Measurements from ENCODE around the gene CD72. TPM values are rescaled to one million over a fixed set of nuclear protein-coding genes. Genes with fewer than 3 reads are reported as not detected.
"Not testable (repeated sequence)": the region's sequence is repeated elsewhere in the genome, so short reads cannot be mapped to it uniquely, and the experiment has no call there.

CD72 gene
- total RNA-seq, 1 experiment from 2014 or later = 0.15 TPM

- BruUV-seq (replicated peaks); DNase-seq; H3K79me2 ChIP-seq (ENCODE audit: low read length); H3K4me1 ChIP-seq (ENCODE audit: insufficient read depth, low read length); H3K36me3 ChIP-seq (ENCODE audit: low read depth, low read length); POLR2A ChIA-PET (ENCODE audit: unreplicated experiment); H3K4me3 ChIP-seq (ENCODE audit: low read length); H3F3A ChIP-seq (ENCODE audit: low read length, unreplicated experiment); H3K9ac ChIP-seq (ENCODE audit: low read length); ATAC-seq; H3K9me2 ChIP-seq (replicated peaks; ENCODE audit: low read length); CTCF ChIA-PET; H3K27ac ChIP-seq (ENCODE audit: low read length); H3K4me2 ChIP-seq (ENCODE audit: low read length); H4K20me1 ChIP-seq (ENCODE audit: low read length); H3K9me3 ChIP-seq (ENCODE audit: low read length); H2AFZ ChIP-seq (ENCODE audit: low read length); H3K27me3 ChIP-seq (ENCODE audit: low read length); intact Hi-C loops (cut with micrococcal nuclease): not testable (repeated sequence)
Observed at GRCh38 chr9:35638751-35639150, 20.5 kb upstream of the CD72 start.

- H3F3A ChIP-seq (ENCODE audit: low read length, unreplicated experiment); DNase-seq; H3K9me3 ChIP-seq (ENCODE audit: low read length); H2AFZ ChIP-seq (ENCODE audit: low read length); CTCF ChIA-PET; H3K36me3 ChIP-seq (ENCODE audit: low read depth, low read length); BruUV-seq (replicated peaks); H3K79me2 ChIP-seq (ENCODE audit: low read length); H3K4me2 ChIP-seq (ENCODE audit: low read length); ATAC-seq; H3K4me3 ChIP-seq (ENCODE audit: low read length); H3K4me1 ChIP-seq (ENCODE audit: insufficient read depth, low read length); POLR2A ChIA-PET (ENCODE audit: unreplicated experiment); intact Hi-C loops (cut with micrococcal nuclease); H3K9ac ChIP-seq (ENCODE audit: low read length); H4K20me1 ChIP-seq (ENCODE audit: low read length); H3K27ac ChIP-seq (ENCODE audit: low read length); H3K9me2 ChIP-seq (replicated peaks; ENCODE audit: low read length); H3K27me3 ChIP-seq (ENCODE audit: low read length): not testable (repeated sequence)
Observed at GRCh38 chr9:35637427-35637955, 19.3 kb upstream of the CD72 start.

DNA sequence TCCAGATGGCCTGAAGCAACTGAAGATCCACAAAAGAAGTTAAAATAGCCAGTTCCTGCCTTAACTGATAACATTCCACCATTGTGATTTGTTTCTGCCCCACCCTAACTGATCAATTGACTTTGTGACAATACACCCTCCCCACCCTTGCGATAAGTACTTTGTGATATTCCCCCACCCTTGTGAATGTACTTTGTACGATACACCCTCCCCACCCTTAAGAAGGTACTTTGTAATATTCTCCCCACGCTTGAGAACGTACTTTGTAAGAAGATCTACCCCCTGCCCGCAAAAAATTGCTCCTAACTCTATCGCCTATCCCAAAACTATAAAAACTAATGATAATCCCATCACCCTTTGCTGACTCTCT is 18.6 kb upstream of the CD72 start:
- DNase-seq; intact Hi-C loops (cut with micrococcal nuclease); H3K79me2 ChIP-seq (ENCODE audit: low read length); BruUV-seq (replicated peaks); POLR2A ChIA-PET (ENCODE audit: unreplicated experiment); H3K4me1 ChIP-seq (ENCODE audit: insufficient read depth, low read length); H3K27ac ChIP-seq (ENCODE audit: low read length); H3K27me3 ChIP-seq (ENCODE audit: low read length); ATAC-seq; H3K9ac ChIP-seq (ENCODE audit: low read length); H3K36me3 ChIP-seq (ENCODE audit: low read depth, low read length); CTCF ChIA-PET; H2AFZ ChIP-seq (ENCODE audit: low read length); H3K9me2 ChIP-seq (replicated peaks; ENCODE audit: low read length); H3F3A ChIP-seq (ENCODE audit: low read length, unreplicated experiment); H3K4me2 ChIP-seq (ENCODE audit: low read length); H3K9me3 ChIP-seq (ENCODE audit: low read length); H4K20me1 ChIP-seq (ENCODE audit: low read length); H3K4me3 ChIP-seq (ENCODE audit: low read length): not testable (repeated sequence)

GRCh38 chr9:35636135-35636876 is 18.1 kb upstream of the CD72 start:
- H3K27ac ChIP-seq (ENCODE audit: low read length) = no peak overlapping the region
- H2AFZ ChIP-seq (ENCODE audit: low read length) = no peak overlapping the region
- no peaks in the 10 kb centered on the region for H3K4me1 ChIP-seq (ENCODE audit: insufficient read depth, low read length)
- no peak overlapping the region for H3K4me3 ChIP-seq (ENCODE audit: low read length)
- H3F3A ChIP-seq (ENCODE audit: low read length, unreplicated experiment) = no peaks in the 10 kb centered on the region
- ChIA-PET CTCF (no interaction called here), POLR2A (ENCODE audit: unreplicated experiment) (no interaction called here)
- ATAC-seq = no peak
- no peak overlapping the region for H3K4me2 ChIP-seq (ENCODE audit: low read length)
- DNase-seq = no peak
- TF ChIP-seq EZH2 (IDR thresholded peaks at IDR 0.05; ENCODE audit: low read length, unreplicated experiment) = no peak
- TF ChIP-seq CTCF (conservative IDR thresholded peaks at IDR 0.05; ENCODE audit: low read depth, low read length) = no peak
- TF ChIP-seq EZH2phosphoT487 (IDR thresholded peaks at IDR 0.05; ENCODE audit: borderline replicate concordance, low read length) = no peak
- H4K20me1 ChIP-seq (ENCODE audit: low read length) = no peaks in the 10 kb centered on the region
- no TSS peak for BruUV-seq (replicated peaks)
- H3K9me2 ChIP-seq (replicated peaks; ENCODE audit: low read length) = no peaks in the 10 kb centered on the region
- intact Hi-C loops (cut with micrococcal nuclease) = no loop called here
- H3K9ac ChIP-seq (ENCODE audit: low read length) = no peak overlapping the region
- H3K79me2 ChIP-seq (ENCODE audit: low read length) = no peaks in the 10 kb centered on the region
- no peaks in the 10 kb centered on the region for H3K9me3 ChIP-seq (ENCODE audit: low read length)
- no peaks in the 10 kb centered on the region for H3K36me3 ChIP-seq (ENCODE audit: low read depth, low read length)
- H3K27me3 ChIP-seq (ENCODE audit: low read length) = no peaks in the 10 kb centered on the region

Measured in PC-3 (cell line).